Measurements from ENCODE around the gene SIK1. TPM values are rescaled to one million over a fixed set of nuclear protein-coding genes. Genes with fewer than 3 reads are reported as not detected.
"Not testable (repeated sequence)": the region's sequence is repeated elsewhere in the genome, so short reads cannot be mapped to it uniquely, and the experiment has no call there.

The SIK1 gene
- polyA plus RNA-seq, 3 donors: 0.64 to 66.4 (median 1.8) TPM

- intact Hi-C loops (cut with micrococcal nuclease); H3K36me3 ChIP-seq (replicated peaks in 1 of 2; ENCODE audit: control insufficient read depth in 1 of 2, insufficient read depth in 2 of 2, low read length in 2 of 2); H3K4me1 ChIP-seq (ENCODE audit: control insufficient read depth in 1 of 2, insufficient read depth in 2 of 2, low read length in 2 of 2); H3K4me2 ChIP-seq (replicated peaks; ENCODE audit: extremely low read depth, low read length, poor library complexity, severe bottlenecking); H3K27me3 Mint-ChIP-seq (ENCODE audit: low read depth in 3 of 3); H3K9ac ChIP-seq (ENCODE audit: insufficient read depth, low read length, poor library complexity, severe bottlenecking); H3K27me3 ChIP-seq (ENCODE audit: control insufficient read depth in 2 of 2, insufficient read depth in 2 of 2, low read length in 2 of 2); H3K4me1 Mint-ChIP-seq; H3K36me3 Mint-ChIP-seq; H3K4me3 Mint-ChIP-seq; H3K9me3 Mint-ChIP-seq; H3K79me2 ChIP-seq (ENCODE audit: insufficient read depth, low read length); H3K27ac ChIP-seq (ENCODE audit: low read depth in 1 of 2, low read length in 2 of 2); H3K27ac Mint-ChIP-seq; H3K9me3 ChIP-seq (replicated peaks in 1 of 2; ENCODE audit: control insufficient read depth in 1 of 2, insufficient read depth in 1 of 2, low read length in 2 of 2); H2AFZ ChIP-seq (ENCODE audit: insufficient read depth, low read depth, low read length, poor library complexity, severe bottlenecking); DNase-seq; H3K4me3 ChIP-seq (replicated peaks in 1 of 3; ENCODE audit: low read depth in 2 of 3, low read length in 3 of 3); H4K20me1 ChIP-seq (ENCODE audit: insufficient read depth, low read length): not testable (repeated sequence)
- no CpG with 5 or more reads among the region's 12 CpGs for WGBS (ENCODE audit: insufficient coverage)
Observed at GRCh38 chr21:43398533-43398932, 28.4 kb downstream of the SIK1 start.

- H3K79me2 ChIP-seq (ENCODE audit: insufficient read depth, low read length); H3K4me1 ChIP-seq (ENCODE audit: control insufficient read depth in 1 of 2, insufficient read depth in 2 of 2, low read length in 2 of 2); H3K9me3 ChIP-seq (replicated peaks in 1 of 2; ENCODE audit: control insufficient read depth in 1 of 2, insufficient read depth in 1 of 2, low read length in 2 of 2); H3K4me2 ChIP-seq (replicated peaks; ENCODE audit: extremely low read depth, low read length, poor library complexity, severe bottlenecking); H3K4me3 ChIP-seq (replicated peaks in 1 of 3; ENCODE audit: low read depth in 2 of 3, low read length in 3 of 3); H3K9ac ChIP-seq (ENCODE audit: insufficient read depth, low read length, poor library complexity, severe bottlenecking); H3K36me3 ChIP-seq (replicated peaks in 1 of 2; ENCODE audit: control insufficient read depth in 1 of 2, insufficient read depth in 2 of 2, low read length in 2 of 2); DNase-seq; intact Hi-C loops (cut with micrococcal nuclease); H3K27ac Mint-ChIP-seq; H3K36me3 Mint-ChIP-seq; H3K27me3 Mint-ChIP-seq (ENCODE audit: low read depth in 3 of 3); H3K4me3 Mint-ChIP-seq; H3K9me3 Mint-ChIP-seq; H3K27ac ChIP-seq (ENCODE audit: low read depth in 1 of 2, low read length in 2 of 2); H3K4me1 Mint-ChIP-seq; H2AFZ ChIP-seq (ENCODE audit: insufficient read depth, low read depth, low read length, poor library complexity, severe bottlenecking); H4K20me1 ChIP-seq (ENCODE audit: insufficient read depth, low read length); H3K27me3 ChIP-seq (ENCODE audit: control insufficient read depth in 2 of 2, insufficient read depth in 2 of 2, low read length in 2 of 2): not testable (repeated sequence)
- no CpG with 5 or more reads among the region's 3 CpGs for WGBS (ENCODE audit: insufficient coverage)
Observed at GRCh38 chr21:43398000-43398399, 28.9 kb downstream of the SIK1 start.

GRCh38 chr21:43397439-43397808 lies 29.5 kb downstream of the SIK1 start:
- DNase-seq; H3K9ac ChIP-seq (ENCODE audit: insufficient read depth, low read length, poor library complexity, severe bottlenecking); H3K27me3 ChIP-seq (ENCODE audit: control insufficient read depth in 2 of 2, insufficient read depth in 2 of 2, low read length in 2 of 2); H3K36me3 Mint-ChIP-seq; H3K27ac Mint-ChIP-seq; H4K20me1 ChIP-seq (ENCODE audit: insufficient read depth, low read length); H3K36me3 ChIP-seq (replicated peaks in 1 of 2; ENCODE audit: control insufficient read depth in 1 of 2, insufficient read depth in 2 of 2, low read length in 2 of 2); H3K4me1 Mint-ChIP-seq; H3K4me2 ChIP-seq (replicated peaks; ENCODE audit: extremely low read depth, low read length, poor library complexity, severe bottlenecking); H3K4me1 ChIP-seq (ENCODE audit: control insufficient read depth in 1 of 2, insufficient read depth in 2 of 2, low read length in 2 of 2); H3K9me3 ChIP-seq (replicated peaks in 1 of 2; ENCODE audit: control insufficient read depth in 1 of 2, insufficient read depth in 1 of 2, low read length in 2 of 2); H3K27me3 Mint-ChIP-seq (ENCODE audit: low read depth in 3 of 3); H3K79me2 ChIP-seq (ENCODE audit: insufficient read depth, low read length); H3K4me3 Mint-ChIP-seq; H2AFZ ChIP-seq (ENCODE audit: insufficient read depth, low read depth, low read length, poor library complexity, severe bottlenecking); H3K9me3 Mint-ChIP-seq; H3K4me3 ChIP-seq (replicated peaks in 1 of 3; ENCODE audit: low read depth in 2 of 3, low read length in 3 of 3); intact Hi-C loops (cut with micrococcal nuclease); H3K27ac ChIP-seq (ENCODE audit: low read depth in 1 of 2, low read length in 2 of 2): not testable (repeated sequence)
- no CpG with 5 or more reads among the region's 15 CpGs for WGBS (ENCODE audit: insufficient coverage)

GRCh38 chr21:43396788-43397438 lies 30.0 kb downstream of the SIK1 start:
- H3K4me3 Mint-ChIP-seq; H4K20me1 ChIP-seq (ENCODE audit: insufficient read depth, low read length); H3K9me3 ChIP-seq (replicated peaks in 1 of 2; ENCODE audit: control insufficient read depth in 1 of 2, insufficient read depth in 1 of 2, low read length in 2 of 2); H3K36me3 Mint-ChIP-seq; H3K9ac ChIP-seq (ENCODE audit: insufficient read depth, low read length, poor library complexity, severe bottlenecking); H3K27me3 ChIP-seq (ENCODE audit: control insufficient read depth in 2 of 2, insufficient read depth in 2 of 2, low read length in 2 of 2); DNase-seq; H3K4me2 ChIP-seq (replicated peaks; ENCODE audit: extremely low read depth, low read length, poor library complexity, severe bottlenecking); H3K36me3 ChIP-seq (replicated peaks in 1 of 2; ENCODE audit: control insufficient read depth in 1 of 2, insufficient read depth in 2 of 2, low read length in 2 of 2); H3K4me3 ChIP-seq (replicated peaks in 1 of 3; ENCODE audit: low read depth in 2 of 3, low read length in 3 of 3); H2AFZ ChIP-seq (ENCODE audit: insufficient read depth, low read depth, low read length, poor library complexity, severe bottlenecking); intact Hi-C loops (cut with micrococcal nuclease); H3K4me1 ChIP-seq (ENCODE audit: control insufficient read depth in 1 of 2, insufficient read depth in 2 of 2, low read length in 2 of 2); H3K9me3 Mint-ChIP-seq; H3K27me3 Mint-ChIP-seq (ENCODE audit: low read depth in 3 of 3); H3K27ac Mint-ChIP-seq; H3K27ac ChIP-seq (ENCODE audit: low read depth in 1 of 2, low read length in 2 of 2); H3K4me1 Mint-ChIP-seq; H3K79me2 ChIP-seq (ENCODE audit: insufficient read depth, low read length): not testable (repeated sequence)
- no CpG with 5 or more reads among the region's 27 CpGs for WGBS (ENCODE audit: insufficient coverage)
